GM21390 (cell line): ENCODE data around the gene SPDYE9.
"Not testable (repeated sequence)": the region's sequence is repeated elsewhere in the genome, so short reads cannot be mapped to it uniquely, and the experiment has no call there.

ENCODE experiments used
- ATAC-seq: cut with Tn5 transposase; IDR thresholded peaks from one replicate; pipeline ENCODE4 v1.9.1; 2021; ENCODE audit not compliant: unreplicated experiment

Gene SPDYE9

GRCh38 chr7:73085938-73086337 is at the start of gene SPDYE9:
Gene SPDYE9, minus strand, starts transcription at chr7:73086038. Its CDS starts 1,800 bp downstream, at chr7:73084238.
- ATAC-seq, result not testable (repeated sequence)

- not testable (repeated sequence) for ATAC-seq
Measured at GRCh38 chr7:73134866-73135265, 49.0 kb upstream of the SPDYE9 start.

- not testable (repeated sequence) for ATAC-seq
Measured at GRCh38 chr7:73132651-73133217, 46.9 kb upstream of the SPDYE9 start.

- not testable (repeated sequence) for ATAC-seq
Measured at GRCh38 chr7:73130612-73131011, 44.8 kb upstream of the SPDYE9 start.

GRCh38 chr7:73124126-73124525 is 38.3 kb upstream of the SPDYE9 start:
- ATAC-seq, result not testable (repeated sequence)

GRCh38 chr7:73122778-73123447 is 37.1 kb upstream of the SPDYE9 start:
- ATAC-seq, result peak; percentile 42

- not testable (repeated sequence) for ATAC-seq
Measured at GRCh38 chr7:73118155-73118554, 32.3 kb upstream of the SPDYE9 start.

GRCh38 chr7:73057811-73058210 is 28.0 kb downstream of the SPDYE9 start, which contains the start of gene SPDYE11:
Gene SPDYE11, minus strand, starts transcription at chr7:73057911. Its CDS starts 1,800 bp downstream, at chr7:73056111.
- not testable (repeated sequence) for ATAC-seq

GRCh38 chr7:73029666-73030065 is 56.2 kb downstream of the SPDYE9 start, which contains the start of gene SPDYE8:
Gene SPDYE8, minus strand, starts transcription at chr7:73029766. Its CDS starts 1,800 bp downstream, at chr7:73027966.
- ATAC-seq, result not testable (repeated sequence)
